HG02852 (cell line): ENCODE data around the gene SMO.

Experiments used
- ATAC-seq: cut with Tn5 transposase; IDR thresholded peaks from one replicate; pipeline ENCODE4 v1.9.1; 2021; ENCODE audit warnings: mild to moderate bottlenecking, moderate library complexity; ENCODE audit not compliant: unreplicated experiment

SMO gene

GRCh38 chr7:129188372-129188891 lies at the start of gene SMO:
SMO (plus strand) TSS chr7:129188633; CDS start chr7:129189152, 519 bp downstream.
- ATAC-seq, result no peak

DNA sequence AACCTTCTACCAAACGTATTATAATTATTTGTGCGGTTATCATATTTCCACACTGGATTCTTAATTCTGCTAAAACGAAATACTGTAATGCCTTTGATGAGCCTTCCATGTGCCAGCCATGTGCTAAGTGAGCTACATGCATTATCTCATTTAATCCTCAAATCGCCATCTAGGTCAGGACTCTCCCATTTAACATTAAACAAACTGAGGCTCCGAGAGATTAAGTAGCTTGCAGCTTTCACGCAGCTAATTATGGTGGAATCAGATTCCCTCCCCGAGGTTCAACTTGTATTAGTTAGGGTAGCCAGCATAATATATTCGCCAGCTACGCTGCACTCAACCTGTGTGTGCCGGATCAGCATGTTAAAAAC lies 44.7 kb upstream of the SMO start:
- ATAC-seq, result no peak

- ATAC-seq, result peak; percentile 72
These were observed 44.2 kb upstream of the SMO start, which contains the start of gene TSPAN33 for GRCh38 chr7:129144095-129144833. TSPAN33 (plus strand) TSS chr7:129144707; CDS start chr7:129144981, 274 bp downstream.

- ATAC-seq, result no peak
These were observed 43.4 kb upstream of the SMO start for GRCh38 chr7:129144834-129145668.

GRCh38 chr7:129146237-129146979 lies 42.0 kb upstream of the SMO start:
- ATAC-seq, result peak; percentile 61

GRCh38 chr7:129147731-129148130 lies 40.7 kb upstream of the SMO start:
- no peak for ATAC-seq

- no peak for ATAC-seq
These were observed 38.9 kb upstream of the SMO start for GRCh38 chr7:129149511-129149910.

- no peak for ATAC-seq
These were observed 38.0 kb upstream of the SMO start for GRCh38 chr7:129150199-129150996.

DNA sequence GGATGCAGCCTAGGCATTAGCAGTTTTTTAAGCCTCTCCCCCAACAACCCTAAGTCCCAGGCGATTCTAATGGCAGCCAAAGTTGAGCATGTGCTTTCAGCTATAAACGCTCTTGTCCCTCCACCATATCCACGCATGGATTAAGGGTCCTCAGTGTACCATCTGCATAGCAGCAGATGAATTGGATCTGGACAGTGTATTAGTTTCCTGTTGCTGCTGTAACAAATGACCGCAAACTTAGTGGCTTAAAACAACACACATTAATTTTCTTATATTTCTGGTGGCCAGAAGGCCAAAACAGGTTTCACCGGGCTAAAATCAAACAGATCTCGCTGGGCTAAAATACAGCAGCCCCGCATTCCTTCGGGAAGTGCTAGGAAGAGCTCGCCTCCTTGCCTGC lies 30.8 kb upstream of the SMO start:
- ATAC-seq, result no peak

- ATAC-seq, result no peak
These were observed 28.9 kb upstream of the SMO start for GRCh38 chr7:129159539-129159938.

GRCh38 chr7:129160161-129160905 lies 28.1 kb upstream of the SMO start:
- no peak for ATAC-seq

DNA sequence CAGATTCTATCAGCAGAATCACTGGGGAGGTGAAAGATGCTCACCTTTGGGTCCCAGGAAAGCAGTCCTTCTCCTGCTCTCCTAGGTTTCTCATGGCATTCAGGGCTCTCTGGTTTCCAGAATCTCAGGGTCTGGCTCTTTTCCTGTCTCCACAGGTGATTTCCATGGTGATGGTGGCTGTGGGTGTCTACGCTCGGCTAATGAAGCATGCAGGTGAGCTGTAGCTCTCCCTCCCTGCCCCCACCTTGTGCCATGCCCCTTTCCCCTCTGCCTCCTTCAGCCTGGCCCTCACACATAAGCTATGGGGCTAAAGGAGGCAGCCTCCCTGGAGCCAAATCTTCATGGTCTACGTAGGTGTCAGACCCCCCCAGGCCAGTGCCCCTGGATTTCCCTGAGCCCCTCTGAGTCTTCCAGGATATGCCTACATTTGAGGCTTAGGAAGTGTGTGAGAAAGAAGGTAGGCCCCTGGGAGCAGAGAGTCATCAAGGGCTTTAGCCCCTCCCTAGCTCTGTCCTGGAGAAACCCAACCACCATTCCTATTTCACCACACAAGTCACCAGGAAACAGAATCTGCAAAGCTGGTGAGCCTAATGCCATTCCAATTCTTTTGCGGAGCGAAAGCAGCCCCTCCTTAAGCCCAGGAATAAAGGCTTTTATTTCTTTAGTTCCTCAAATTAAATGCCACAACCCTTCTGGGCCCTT lies 26.8 kb upstream of the SMO start:
- ATAC-seq, result no peak

DNA sequence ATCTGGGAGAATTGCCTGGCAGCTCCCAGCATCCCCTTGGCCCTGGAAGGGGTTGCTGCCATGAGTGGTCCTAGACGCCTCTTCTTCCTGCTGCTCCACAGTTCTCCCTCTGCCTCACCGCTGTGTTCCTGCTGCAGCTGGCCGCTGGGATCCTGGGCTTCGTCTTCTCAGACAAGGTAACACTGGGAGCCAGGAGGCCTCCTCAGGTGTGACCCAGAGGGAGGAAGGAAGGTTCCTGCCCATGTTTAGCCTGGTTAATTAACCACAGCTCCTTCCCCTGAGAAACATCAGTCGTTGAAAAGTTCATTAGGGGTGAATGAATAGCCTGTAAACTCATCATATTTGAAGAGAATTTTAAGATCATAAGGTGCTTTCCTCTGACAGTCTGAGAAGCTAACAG lies 25.7 kb upstream of the SMO start:
- no peak for ATAC-seq

DNA sequence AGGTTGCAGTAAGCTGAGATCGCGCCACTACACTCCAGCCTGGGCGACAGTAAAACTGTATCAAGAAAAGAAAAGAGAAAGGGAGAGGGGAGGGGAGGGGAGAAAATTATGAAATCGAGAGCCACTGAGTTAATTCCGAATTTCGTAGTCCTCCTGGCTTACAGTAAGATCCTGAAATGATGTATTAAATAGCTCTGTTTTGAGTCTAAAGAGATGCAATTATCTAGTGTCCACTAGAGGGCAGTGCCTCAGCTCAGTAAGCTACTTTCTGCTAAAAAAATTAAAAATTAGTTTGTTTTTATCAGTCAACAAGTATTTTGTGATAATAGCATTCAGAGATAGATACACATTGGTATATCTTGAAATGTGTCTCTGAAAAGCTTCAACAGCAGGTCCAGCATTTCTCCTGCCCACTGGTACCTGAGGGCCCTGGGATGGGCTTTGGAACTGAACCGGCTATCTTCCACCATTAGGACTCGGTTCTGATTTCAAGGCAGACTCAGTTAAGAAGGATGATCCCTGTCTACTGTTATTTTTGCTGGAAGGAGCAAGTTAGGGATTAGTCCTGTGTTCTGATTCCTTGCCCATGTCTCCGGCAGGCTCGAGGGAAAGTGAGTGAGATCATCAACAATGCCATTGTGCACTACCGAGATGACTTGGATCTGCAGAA lies 24.4 kb upstream of the SMO start:
- no peak for ATAC-seq

DNA sequence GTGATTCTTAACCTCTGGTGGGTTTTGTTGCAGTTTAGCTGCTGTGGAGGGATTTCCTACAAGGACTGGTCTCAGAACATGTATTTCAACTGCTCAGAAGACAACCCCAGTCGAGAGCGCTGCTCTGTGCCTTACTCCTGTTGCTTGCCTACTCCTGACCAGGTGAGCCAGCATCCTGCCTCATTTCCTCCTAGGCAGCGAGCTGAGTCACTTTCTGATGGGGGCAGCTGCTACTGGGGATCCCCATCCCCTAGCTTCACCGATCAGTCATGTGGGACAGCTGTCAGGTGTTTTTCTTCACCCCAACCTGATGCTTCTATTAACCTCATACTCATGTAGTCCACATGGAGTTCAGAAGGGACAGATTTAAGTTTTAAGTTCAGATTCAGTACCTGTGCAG lies 21.7 kb upstream of the SMO start:
- peak; percentile 62 for ATAC-seq

- ATAC-seq, result no peak
These were observed 20.6 kb upstream of the SMO start for GRCh38 chr7:129167817-129168216.

- no peak for ATAC-seq
These were observed 20.0 kb upstream of the SMO start for GRCh38 chr7:129168231-129169021.

DNA sequence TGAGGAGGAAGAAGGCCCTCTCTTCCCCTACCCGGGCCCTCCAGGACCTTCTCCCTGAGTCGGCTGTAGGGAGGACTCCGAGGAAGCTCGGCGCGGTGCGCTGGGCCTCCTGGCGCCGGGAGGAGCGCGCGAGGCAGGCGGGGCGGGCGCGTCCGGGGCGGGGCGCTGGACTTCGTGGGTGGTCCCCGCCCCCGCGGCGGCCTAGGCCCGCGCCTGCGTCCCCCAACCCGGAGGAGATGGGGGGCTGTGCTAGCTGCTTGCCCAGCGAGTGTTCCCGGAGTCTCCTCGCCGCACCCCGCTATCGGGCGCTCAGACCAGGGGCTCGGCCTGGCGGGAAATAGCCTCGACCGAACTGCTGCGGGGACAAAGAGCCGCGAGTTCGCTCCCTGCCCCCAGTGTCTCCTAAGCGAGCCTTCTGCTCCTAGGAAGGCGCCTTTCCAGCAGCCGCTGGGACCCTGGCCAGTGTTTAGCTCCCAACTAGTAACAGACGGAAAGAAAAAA lies 19.2 kb upstream of the SMO start:
- ATAC-seq, result peak; percentile 25
